ENCODE data around the gene ITGB3. TPM values are rescaled to one million over a fixed set of nuclear protein-coding genes. Genes with fewer than 3 reads are reported as not detected.

The ITGB3 gene
- total and polyA plus RNA-seq, 9 of the 15 experiments (the other 6 are each of a cell fraction or from before 2014, with no cell fraction given): 0.08 to 2.6 (median 0.62) TPM; not detected in 1

DNA sequence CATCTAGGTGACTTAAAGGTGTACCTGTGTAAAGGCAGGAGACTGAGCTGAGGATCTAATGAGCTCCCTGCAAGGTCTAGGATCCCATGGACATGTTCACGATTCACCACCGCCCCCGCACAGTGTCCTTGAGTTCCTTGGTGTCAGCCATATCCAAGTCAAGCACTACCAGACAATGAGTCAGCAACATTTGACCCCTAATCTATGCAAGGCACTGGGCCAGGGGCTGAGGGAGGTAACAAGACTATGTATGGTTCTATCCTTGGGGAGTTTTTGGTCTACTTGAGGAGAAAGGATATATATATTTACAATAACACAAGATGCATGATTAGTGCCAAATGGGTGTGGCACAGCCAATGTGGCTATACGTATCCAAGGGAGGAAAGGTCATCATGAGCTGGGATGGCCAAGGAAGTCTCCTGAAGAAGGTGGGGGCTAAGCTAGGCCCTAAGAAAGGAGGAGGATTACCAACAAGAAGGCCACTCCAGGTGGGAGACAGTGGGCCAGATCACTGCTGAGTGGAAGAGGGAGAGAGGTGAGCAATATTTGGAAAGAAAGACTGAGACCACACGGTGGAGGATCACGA is 35.0 kb downstream of the ITGB3 start:
- intact Hi-C loops (cut with micrococcal nuclease) (loop anchor here (2.0 kb wide), 1 partner anchor 58 kb away; no protein-coding TSS in a partner anchor), in situ Hi-C loops (cut with MboI) (no loop called here)
- Histone ChIP-seq H3K4me3 (no peak overlapping the region), H3K27ac (ENCODE audit: extremely low read depth, low read depth, low read length) (peak overlapping the region; percentile 90), H2AFZ (ENCODE audit: low read depth, low read length) (peak overlapping the region; percentile 86), H3K79me2 (ENCODE audit: control insufficient read depth, insufficient read depth, low read length) (no peaks in the 10 kb centered on the region), H3K27me3 (ENCODE audit: control insufficient read depth in 2 of 2, insufficient read depth in 2 of 2, low read length in 2 of 2) (no peaks in the 10 kb centered on the region), H3K9ac (ENCODE audit: insufficient read depth in 1 of 2, low read depth in 2 of 2, low read length in 2 of 2) (peak overlapping the region; percentile 2 to 56; a peak in 3 of 4 replicates), H3K4me1 (replicated peaks in 1 of 2; ENCODE audit: control insufficient read depth in 2 of 2, insufficient read depth in 2 of 2, low read length in 2 of 2) (peaks cover 44 to 71% of the 10 kb centered on the region in 2 experiments), H3K9me3 (replicated peaks; ENCODE audit: control insufficient read depth, insufficient read depth, low read depth, low read length) (no peaks in the 10 kb centered on the region), H4K20me1 (replicated peaks; ENCODE audit: control insufficient read depth, insufficient read depth, low read length) (no peaks in the 10 kb centered on the region), H3K4me2 (ENCODE audit: insufficient read depth, low read length) (peak overlapping the region; percentile 77), H3K36me3 (ENCODE audit: control insufficient read depth, insufficient read depth, low read length) (no peaks in the 10 kb centered on the region), H3K9me1 (ENCODE audit: control insufficient read depth, insufficient read depth, low read length) (peaks cover 7% of the 10 kb centered on the region)
- ATAC-seq (peak; percentile 94), FAIRE-seq (peak; percentile 100), DNase-seq (ENCODE audit: extremely low read depth in 1 of 4, low spot score in 3 of 4) (peak; percentile 86 to 98 (median 90))
- no TSS peak for BruUV-seq (replicated peaks)
- POLR2A ChIA-PET: interaction anchor here (0.6 to 5.2 kb wide), 9 partner anchors 12 to 1630 kb away, joined by 3 to 34 read pairs (median 3); no protein-coding TSS in a partner anchor
- CTCF ChIA-PET (ENCODE audit: low intra/inter-chr PET ratio): no interaction called here
- 16% methylated on average over 6 of the region's 6 CpGs for WGBS (ENCODE audit: insufficient coverage, low coverage, missing lambda C conversion rate)
- peak; percentile 93 for TF ChIP-seq GATAD2A (IDR thresholded peaks at IDR 0.05)
- peak; percentile 91 for TF ChIP-seq SMARCE1 (IDR thresholded peaks at IDR 0.05)
- TF ChIP-seq, protein P1, sequence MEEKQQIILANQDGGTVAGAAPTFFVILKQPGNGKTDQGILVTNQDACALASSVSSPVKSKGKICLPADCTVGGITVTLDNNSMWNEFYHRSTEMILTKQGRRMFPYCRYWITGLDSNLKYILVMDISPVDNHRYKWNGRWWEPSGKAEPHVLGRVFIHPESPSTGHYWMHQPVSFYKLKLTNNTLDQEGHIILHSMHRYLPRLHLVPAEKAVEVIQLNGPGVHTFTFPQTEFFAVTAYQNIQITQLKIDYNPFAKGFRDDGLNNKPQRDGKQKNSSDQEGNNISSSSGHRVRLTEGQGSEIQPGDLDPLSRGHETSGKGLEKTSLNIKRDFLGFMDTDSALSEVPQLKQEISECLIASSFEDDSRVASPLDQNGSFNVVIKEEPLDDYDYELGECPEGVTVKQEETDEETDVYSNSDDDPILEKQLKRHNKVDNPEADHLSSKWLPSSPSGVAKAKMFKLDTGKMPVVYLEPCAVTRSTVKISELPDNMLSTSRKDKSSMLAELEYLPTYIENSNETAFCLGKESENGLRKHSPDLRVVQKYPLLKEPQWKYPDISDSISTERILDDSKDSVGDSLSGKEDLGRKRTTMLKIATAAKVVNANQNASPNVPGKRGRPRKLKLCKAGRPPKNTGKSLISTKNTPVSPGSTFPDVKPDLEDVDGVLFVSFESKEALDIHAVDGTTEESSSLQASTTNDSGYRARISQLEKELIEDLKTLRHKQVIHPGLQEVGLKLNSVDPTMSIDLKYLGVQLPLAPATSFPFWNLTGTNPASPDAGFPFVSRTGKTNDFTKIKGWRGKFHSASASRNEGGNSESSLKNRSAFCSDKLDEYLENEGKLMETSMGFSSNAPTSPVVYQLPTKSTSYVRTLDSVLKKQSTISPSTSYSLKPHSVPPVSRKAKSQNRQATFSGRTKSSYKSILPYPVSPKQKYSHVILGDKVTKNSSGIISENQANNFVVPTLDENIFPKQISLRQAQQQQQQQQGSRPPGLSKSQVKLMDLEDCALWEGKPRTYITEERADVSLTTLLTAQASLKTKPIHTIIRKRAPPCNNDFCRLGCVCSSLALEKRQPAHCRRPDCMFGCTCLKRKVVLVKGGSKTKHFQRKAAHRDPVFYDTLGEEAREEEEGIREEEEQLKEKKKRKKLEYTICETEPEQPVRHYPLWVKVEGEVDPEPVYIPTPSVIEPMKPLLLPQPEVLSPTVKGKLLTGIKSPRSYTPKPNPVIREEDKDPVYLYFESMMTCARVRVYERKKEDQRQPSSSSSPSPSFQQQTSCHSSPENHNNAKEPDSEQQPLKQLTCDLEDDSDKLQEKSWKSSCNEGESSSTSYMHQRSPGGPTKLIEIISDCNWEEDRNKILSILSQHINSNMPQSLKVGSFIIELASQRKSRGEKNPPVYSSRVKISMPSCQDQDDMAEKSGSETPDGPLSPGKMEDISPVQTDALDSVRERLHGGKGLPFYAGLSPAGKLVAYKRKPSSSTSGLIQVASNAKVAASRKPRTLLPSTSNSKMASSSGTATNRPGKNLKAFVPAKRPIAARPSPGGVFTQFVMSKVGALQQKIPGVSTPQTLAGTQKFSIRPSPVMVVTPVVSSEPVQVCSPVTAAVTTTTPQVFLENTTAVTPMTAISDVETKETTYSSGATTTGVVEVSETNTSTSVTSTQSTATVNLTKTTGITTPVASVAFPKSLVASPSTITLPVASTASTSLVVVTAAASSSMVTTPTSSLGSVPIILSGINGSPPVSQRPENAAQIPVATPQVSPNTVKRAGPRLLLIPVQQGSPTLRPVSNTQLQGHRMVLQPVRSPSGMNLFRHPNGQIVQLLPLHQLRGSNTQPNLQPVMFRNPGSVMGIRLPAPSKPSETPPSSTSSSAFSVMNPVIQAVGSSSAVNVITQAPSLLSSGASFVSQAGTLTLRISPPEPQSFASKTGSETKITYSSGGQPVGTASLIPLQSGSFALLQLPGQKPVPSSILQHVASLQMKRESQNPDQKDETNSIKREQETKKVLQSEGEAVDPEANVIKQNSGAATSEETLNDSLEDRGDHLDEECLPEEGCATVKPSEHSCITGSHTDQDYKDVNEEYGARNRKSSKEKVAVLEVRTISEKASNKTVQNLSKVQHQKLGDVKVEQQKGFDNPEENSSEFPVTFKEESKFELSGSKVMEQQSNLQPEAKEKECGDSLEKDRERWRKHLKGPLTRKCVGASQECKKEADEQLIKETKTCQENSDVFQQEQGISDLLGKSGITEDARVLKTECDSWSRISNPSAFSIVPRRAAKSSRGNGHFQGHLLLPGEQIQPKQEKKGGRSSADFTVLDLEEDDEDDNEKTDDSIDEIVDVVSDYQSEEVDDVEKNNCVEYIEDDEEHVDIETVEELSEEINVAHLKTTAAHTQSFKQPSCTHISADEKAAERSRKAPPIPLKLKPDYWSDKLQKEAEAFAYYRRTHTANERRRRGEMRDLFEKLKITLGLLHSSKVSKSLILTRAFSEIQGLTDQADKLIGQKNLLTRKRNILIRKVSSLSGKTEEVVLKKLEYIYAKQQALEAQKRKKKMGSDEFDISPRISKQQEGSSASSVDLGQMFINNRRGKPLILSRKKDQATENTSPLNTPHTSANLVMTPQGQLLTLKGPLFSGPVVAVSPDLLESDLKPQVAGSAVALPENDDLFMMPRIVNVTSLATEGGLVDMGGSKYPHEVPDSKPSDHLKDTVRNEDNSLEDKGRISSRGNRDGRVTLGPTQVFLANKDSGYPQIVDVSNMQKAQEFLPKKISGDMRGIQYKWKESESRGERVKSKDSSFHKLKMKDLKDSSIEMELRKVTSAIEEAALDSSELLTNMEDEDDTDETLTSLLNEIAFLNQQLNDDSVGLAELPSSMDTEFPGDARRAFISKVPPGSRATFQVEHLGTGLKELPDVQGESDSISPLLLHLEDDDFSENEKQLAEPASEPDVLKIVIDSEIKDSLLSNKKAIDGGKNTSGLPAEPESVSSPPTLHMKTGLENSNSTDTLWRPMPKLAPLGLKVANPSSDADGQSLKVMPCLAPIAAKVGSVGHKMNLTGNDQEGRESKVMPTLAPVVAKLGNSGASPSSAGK (IDR thresholded peaks at IDR 0.05): peak; percentile 45
- TF ChIP-seq, protein P2, sequence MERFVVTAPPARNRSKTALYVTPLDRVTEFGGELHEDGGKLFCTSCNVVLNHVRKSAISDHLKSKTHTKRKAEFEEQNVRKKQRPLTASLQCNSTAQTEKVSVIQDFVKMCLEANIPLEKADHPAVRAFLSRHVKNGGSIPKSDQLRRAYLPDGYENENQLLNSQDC (CRISPR knock-in tag; IDR thresholded peaks at IDR 0.05): no peak
- TF ChIP-seq MAZ (CRISPR knock-in tag; conservative IDR thresholded peaks at IDR 0.05 in 1 of 2, IDR thresholded peaks at IDR 0.05 in 1 of 2): peak; percentile 36 to 63; a peak in 3 of 4 replicates
- TF ChIP-seq HDAC8 (tag; IDR thresholded peaks at IDR 0.05): peak; percentile 87
- no peak for TF ChIP-seq PRMT5 (CRISPR knock-in tag; IDR thresholded peaks at IDR 0.05)
- TF ChIP-seq, protein P3, sequence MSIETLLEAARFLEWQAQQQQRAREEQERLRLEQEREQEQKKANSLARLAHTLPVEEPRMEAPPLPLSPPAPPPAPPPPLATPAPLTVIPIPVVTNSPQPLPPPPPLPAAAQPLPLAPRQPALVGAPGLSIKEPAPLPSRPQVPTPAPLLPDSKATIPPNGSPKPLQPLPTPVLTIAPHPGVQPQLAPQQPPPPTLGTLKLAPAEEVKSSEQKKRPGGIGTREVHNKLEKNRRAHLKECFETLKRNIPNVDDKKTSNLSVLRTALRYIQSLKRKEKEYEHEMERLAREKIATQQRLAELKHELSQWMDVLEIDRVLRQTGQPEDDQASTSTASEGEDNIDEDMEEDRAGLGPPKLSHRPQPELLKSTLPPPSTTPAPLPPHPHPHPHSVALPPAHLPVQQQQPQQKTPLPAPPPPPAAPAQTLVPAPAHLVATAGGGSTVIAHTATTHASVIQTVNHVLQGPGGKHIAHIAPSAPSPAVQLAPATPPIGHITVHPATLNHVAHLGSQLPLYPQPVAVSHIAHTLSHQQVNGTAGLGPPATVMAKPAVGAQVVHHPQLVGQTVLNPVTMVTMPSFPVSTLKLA (conservative IDR thresholded peaks at IDR 0.05): 0 out of 4 replicates have a peak, but pooled peaks of 1 of the 2 experiments have one; percentile 46
- TF ChIP-seq ZEB2 (IDR thresholded peaks at IDR 0.05): peak; percentile 80
